HepG2 (cell line): ENCODE results near the gene ZNF282. TPM values are rescaled to one million over a fixed set of nuclear protein-coding genes. Genes with fewer than 3 reads are reported as not detected.

Source experiments
- BCL6 ChIP-seq: IDR thresholded peaks from 2 replicates; pipeline ENCODE4 v1.6.1; 2016; ENCODE audit warnings: missing genetic modification reagents, missing compliant biosample characterization
- MBD4 ChIP-seq: IDR thresholded peaks from 2 replicates; pipeline ENCODE4 v1.6.1; 2012; ENCODE audit warnings: low read length, inconsistent platforms, borderline replicate concordance
- MED8 ChIP-seq: sonication (generic); formaldehyde crosslinking; IDR thresholded peaks from 2 replicates; pipeline ENCODE4 v1.8.1; 2023; ENCODE audit warnings: mild to moderate bottlenecking, missing genetic modification reagents; ENCODE audit not compliant: insufficient replicate concordance
- MEF2D ChIP-seq: sonication (generic); formaldehyde crosslinking; IDR thresholded peaks from 2 replicates; pipeline ENCODE4 v1.5.1; 2020; ENCODE audit warnings: mild to moderate bottlenecking, missing genetic modification reagents
- MXD4 ChIP-seq: IDR thresholded peaks from 2 replicates; pipeline ENCODE4 v1.6.1; 2016; ENCODE audit warnings: mild to moderate bottlenecking, missing biosample characterization, missing genetic modification reagents
- MZF1 ChIP-seq: sonication (generic); formaldehyde crosslinking; IDR thresholded peaks from 2 replicates; pipeline ENCODE4 v1.8.1; 2023; ENCODE audit warnings: mild to moderate bottlenecking, missing genetic modification reagents, borderline replicate concordance
- NFRKB ChIP-seq: fragments of 450-650 bp; IDR thresholded peaks from 2 replicates; pipeline ENCODE4 v1.6.1; 2017
- NR2F1 ChIP-seq, 2 experiments: fragments of 450-650 bp in 1 of 2; formaldehyde crosslinking in 1 of 2; IDR thresholded peaks; 2 replicates each; pipeline versions ENCODE4 v1.5.0 to v1.6.1; 2016 to 2020; ENCODE audit warnings: mild to moderate bottlenecking in 1 of 2, missing compliant biosample characterization in 1 of 2, missing genetic modification reagents in 1 of 2, moderate library complexity in 1 of 2
- PITX1 ChIP-seq: sonication (generic); formaldehyde crosslinking; IDR thresholded peaks from 2 replicates; pipeline ENCODE4 v1.5.1; 2020; ENCODE audit warnings: mild to moderate bottlenecking, missing genetic modification reagents
- REPIN1 ChIP-seq: sonication (generic); formaldehyde crosslinking; IDR thresholded peaks from 2 replicates; pipeline ENCODE4 v1.8.0; 2022; ENCODE audit warnings: missing genetic modification reagents, low read depth, mild to moderate bottlenecking, borderline replicate concordance
- SP4 ChIP-seq: sonication (generic); formaldehyde crosslinking; IDR thresholded peaks from 2 replicates; pipeline ENCODE4 v1.8.1; 2023; ENCODE audit warnings: mild to moderate bottlenecking, missing genetic modification reagents
- TCF7 ChIP-seq: sonication (generic); IDR thresholded peaks from 2 replicates; pipeline ENCODE4 v1.6.1; 2016; ENCODE audit warnings: antibody characterized with exemption, low read depth
- YEATS4 ChIP-seq: sonication (generic); formaldehyde crosslinking; IDR thresholded peaks from 2 replicates; pipeline ENCODE4 v1.4.0; 2020; ENCODE audit warnings: missing genetic modification reagents, borderline replicate concordance
- YY1 ChIP-seq: IDR thresholded peaks from 2 replicates; pipeline ENCODE4 v1.6.1; 2011; ENCODE audit warnings: low read length, low read depth, moderate library complexity, mild to moderate bottlenecking; ENCODE audit not compliant: insufficient read depth, insufficient replicate concordance
- ZNF543 ChIP-seq: sonication (generic); formaldehyde crosslinking; IDR thresholded peaks from 2 replicates; pipeline ENCODE4 v1.4.0; 2020; ENCODE audit warnings: mild to moderate bottlenecking, missing genetic modification reagents
- ZNF720 ChIP-seq: sonication (generic); formaldehyde crosslinking; IDR thresholded peaks from 2 replicates; pipeline ENCODE4 v1.4.0; 2020; ENCODE audit warnings: missing genetic modification reagents
- ZSCAN30 ChIP-seq: sonication (generic); formaldehyde crosslinking; IDR thresholded peaks from 2 replicates; pipeline ENCODE4 v1.5.0; 2020; ENCODE audit warnings: mild to moderate bottlenecking, missing genetic modification reagents
- ZZZ3 ChIP-seq: sonication (generic); formaldehyde crosslinking; IDR thresholded peaks from 2 replicates; pipeline ENCODE4 v1.4.0; 2020; ENCODE audit warnings: missing genetic modification reagents, mild to moderate bottlenecking, borderline replicate concordance
- polyA plus RNA-seq, 8 experiments: library from polyadenylated mRNA; depleted of rRNA in 3 of 8; stranded (reverse) in 7 of 8; unstranded in 1 of 8; fragments of >200 nt; fragmentation: Illumina TruSeq in 4 of 8; extraction: Trizol in 4 of 8; gene quantifications; 2 replicates each; pipeline versions ENCODE4 v1.2.1 to v1.2.3, GENCODE V29; 2011 to 2016; ENCODE audit warnings: low read depth in 4 of 8, missing spikeins in 1 of 8, mixed read lengths in 1 of 8; ENCODE audit not compliant: insufficient read depth in 1 of 8
- total RNA-seq, 5 experiments: library from RNA; depleted of rRNA; stranded (reverse); fragments of >200 nt; fragmentation: Illumina TruSeq; extraction: Trizol; gene quantifications; 2 replicates each; pipeline ENCODE4 v1.2.3, GENCODE V29; 2016; ENCODE audit warnings: low read depth in 1 of 5
- TF ChIP-seq, protein P1 (sequence below): sonication (generic); formaldehyde crosslinking; IDR thresholded peaks from 2 replicates; pipeline ENCODE4 v1.4.0; 2020; ENCODE audit warnings: mild to moderate bottlenecking, missing genetic modification reagents, borderline replicate concordance
- TF ChIP-seq, protein P2 (sequence below): IDR thresholded peaks from 2 replicates; pipeline ENCODE4 v1.6.1; 2018; ENCODE audit warnings: missing genetic modification reagents
- TF ChIP-seq, protein P3 (sequence below): sonication (generic); formaldehyde crosslinking; IDR thresholded peaks from 2 replicates; pipeline ENCODE4 v1.4.0; 2020; ENCODE audit warnings: mild to moderate bottlenecking, missing genetic modification reagents, borderline replicate concordance
- TF ChIP-seq, protein P4 (sequence below): sonication (generic); formaldehyde crosslinking; IDR thresholded peaks from 2 replicates; pipeline ENCODE4 v1.4.0; 2020; ENCODE audit warnings: missing genetic modification reagents

ZNF282 gene
- total and polyA plus RNA-seq, 2 of the 13 experiments (the other 11 are each of a cell fraction or from before 2014, with no cell fraction given) = 9.1 to 20.9 TPM

DNA sequence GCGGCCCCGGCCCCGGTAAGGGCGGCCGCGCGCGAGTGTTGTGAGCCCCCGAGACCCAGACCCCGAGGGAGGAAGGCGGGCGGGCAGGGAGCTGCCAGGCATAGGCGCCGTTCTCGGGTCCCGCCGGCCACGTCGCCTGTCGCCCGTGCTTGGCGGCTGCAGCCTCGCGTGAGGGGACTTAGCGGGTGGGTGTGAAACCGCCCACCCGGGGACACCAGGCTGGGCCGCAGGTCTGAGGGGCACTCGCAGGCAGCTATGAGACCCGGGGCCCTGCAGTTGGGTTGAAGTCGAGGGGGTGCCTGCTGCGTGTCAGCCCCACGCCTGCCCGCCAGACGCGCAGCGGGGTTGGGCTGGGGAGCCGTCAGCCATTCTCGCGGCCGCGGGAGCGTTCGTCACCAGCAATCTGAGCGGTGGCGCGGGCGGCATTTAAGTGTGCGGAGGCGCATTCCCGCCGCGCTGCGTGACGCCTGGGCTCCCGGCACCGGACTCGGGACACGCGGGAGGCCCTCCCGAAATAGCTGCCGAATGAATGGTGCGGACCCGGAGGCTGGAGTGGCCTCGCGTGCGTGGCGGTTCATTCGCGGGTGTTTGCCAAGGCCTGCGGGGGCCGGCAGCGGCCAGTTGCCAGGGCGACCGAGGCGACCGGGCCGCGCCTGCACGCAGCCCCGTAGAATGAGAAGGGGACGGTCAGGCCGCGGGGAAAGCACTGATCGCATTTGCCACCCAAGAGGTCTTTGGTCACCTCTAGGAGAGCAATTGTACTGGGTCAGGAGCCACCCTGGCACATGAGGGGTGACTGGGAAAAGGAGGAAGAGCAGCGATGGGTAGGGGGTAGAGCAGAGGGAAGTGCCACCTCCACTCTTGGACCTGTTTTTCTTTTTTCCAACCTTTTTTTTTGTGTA, 47.3 kb upstream of the ZNF282 start (continued):
- TF ChIP-seq ZNF543 (CRISPR knock-in tag) (no peak; the same call in 1 of the 2 replicates), ZNF720 (CRISPR knock-in tag) (no peak), ZSCAN30 (CRISPR knock-in tag) (no peak), NFRKB (no peak), TCF7 (no peak), MXD4 (no peak), MBD4 (no peak), SP4 (no peak), BCL6 (CRISPR knock-in tag) (no peak), YEATS4 (CRISPR knock-in tag) (no peak; the same call in 1 of the 2 replicates), ZZZ3 (no peak), YY1 (peak; percentile 49), MEF2D (CRISPR knock-in tag) (no peak), MZF1 (no peak), MED8 (CRISPR knock-in tag) (no peak), REPIN1 (CRISPR knock-in tag) (0 out of 2 replicates have a peak, but pooled peaks have one; percentile 35), PITX1 (CRISPR knock-in tag) (0 out of 2 replicates have a peak, but pooled peaks have one; percentile 19), NR2F1 (CRISPR knock-in tag; IDR thresholded peaks at IDR 0.05) (no peak)
- TF ChIP-seq, protein P1, sequence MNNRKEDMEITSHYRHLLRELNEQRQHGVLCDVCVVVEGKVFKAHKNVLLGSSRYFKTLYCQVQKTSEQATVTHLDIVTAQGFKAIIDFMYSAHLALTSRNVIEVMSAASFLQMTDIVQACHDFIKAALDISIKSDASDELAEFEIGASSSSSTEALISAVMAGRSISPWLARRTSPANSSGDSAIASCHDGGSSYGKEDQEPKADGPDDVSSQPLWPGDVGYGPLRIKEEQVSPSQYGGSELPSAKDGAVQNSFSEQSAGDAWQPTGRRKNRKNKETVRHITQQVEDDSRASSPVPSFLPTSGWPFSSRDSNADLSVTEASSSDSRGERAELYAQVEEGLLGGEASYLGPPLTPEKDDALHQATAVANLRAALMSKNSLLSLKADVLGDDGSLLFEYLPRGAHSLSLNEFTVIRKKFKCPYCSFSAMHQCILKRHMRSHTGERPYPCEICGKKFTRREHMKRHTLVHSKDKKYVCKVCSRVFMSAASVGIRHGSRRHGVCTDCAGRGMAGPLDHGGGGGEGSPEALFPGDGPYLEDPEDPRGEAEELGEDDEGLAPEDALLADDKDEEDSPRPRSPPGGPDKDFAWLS (CRISPR knock-in tag) = no peak
- TF ChIP-seq, protein P2, sequence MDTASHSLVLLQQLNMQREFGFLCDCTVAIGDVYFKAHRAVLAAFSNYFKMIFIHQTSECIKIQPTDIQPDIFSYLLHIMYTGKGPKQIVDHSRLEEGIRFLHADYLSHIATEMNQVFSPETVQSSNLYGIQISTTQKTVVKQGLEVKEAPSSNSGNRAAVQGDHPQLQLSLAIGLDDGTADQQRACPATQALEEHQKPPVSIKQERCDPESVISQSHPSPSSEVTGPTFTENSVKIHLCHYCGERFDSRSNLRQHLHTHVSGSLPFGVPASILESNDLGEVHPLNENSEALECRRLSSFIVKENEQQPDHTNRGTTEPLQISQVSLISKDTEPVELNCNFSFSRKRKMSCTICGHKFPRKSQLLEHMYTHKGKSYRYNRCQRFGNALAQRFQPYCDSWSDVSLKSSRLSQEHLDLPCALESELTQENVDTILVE (CRISPR knock-in tag) = no peak
- TF ChIP-seq, protein P3, sequence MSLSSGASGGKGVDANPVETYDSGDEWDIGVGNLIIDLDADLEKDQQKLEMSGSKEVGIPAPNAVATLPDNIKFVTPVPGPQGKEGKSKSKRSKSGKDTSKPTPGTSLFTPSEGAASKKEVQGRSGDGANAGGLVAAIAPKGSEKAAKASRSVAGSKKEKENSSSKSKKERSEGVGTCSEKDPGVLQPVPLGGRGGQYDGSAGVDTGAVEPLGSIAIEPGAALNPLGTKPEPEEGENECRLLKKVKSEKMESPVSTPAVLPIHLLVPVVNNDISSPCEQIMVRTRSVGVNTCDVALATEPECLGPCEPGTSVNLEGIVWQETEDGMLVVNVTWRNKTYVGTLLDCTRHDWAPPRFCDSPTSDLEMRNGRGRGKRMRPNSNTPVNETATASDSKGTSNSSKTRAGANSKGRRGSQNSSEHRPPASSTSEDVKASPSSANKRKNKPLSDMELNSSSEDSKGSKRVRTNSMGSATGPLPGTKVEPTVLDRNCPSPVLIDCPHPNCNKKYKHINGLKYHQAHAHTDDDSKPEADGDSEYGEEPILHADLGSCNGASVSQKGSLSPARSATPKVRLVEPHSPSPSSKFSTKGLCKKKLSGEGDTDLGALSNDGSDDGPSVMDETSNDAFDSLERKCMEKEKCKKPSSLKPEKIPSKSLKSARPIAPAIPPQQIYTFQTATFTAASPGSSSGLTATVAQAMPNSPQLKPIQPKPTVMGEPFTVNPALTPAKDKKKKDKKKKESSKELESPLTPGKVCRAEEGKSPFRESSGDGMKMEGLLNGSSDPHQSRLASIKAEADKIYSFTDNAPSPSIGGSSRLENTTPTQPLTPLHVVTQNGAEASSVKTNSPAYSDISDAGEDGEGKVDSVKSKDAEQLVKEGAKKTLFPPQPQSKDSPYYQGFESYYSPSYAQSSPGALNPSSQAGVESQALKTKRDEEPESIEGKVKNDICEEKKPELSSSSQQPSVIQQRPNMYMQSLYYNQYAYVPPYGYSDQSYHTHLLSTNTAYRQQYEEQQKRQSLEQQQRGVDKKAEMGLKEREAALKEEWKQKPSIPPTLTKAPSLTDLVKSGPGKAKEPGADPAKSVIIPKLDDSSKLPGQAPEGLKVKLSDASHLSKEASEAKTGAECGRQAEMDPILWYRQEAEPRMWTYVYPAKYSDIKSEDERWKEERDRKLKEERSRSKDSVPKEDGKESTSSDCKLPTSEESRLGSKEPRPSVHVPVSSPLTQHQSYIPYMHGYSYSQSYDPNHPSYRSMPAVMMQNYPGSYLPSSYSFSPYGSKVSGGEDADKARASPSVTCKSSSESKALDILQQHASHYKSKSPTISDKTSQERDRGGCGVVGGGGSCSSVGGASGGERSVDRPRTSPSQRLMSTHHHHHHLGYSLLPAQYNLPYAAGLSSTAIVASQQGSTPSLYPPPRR (CRISPR knock-in tag) = 0 out of 2 replicates have a peak, but pooled peaks have one; percentile 31
- TF ChIP-seq, protein P4, sequence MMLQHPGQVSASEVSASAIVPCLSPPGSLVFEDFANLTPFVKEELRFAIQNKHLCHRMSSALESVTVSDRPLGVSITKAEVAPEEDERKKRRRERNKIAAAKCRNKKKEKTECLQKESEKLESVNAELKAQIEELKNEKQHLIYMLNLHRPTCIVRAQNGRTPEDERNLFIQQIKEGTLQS (CRISPR knock-in tag) = no peak
